HEK293 (cell line): ENCODE results near the gene ARPC4.

Experiments
- CTCF ChIA-PET: fragments of 350-600 bp; formaldehyde crosslinking; extraction: SDS; loops from one replicate; lab custom pipeline; 2021; ENCODE audit warnings: antibody characterized with exemption; lab: Yijun Ruan, JAX
- POLR2A ChIA-PET: fragments of 300-600 bp; formaldehyde crosslinking; extraction: SDS; loops from one replicate; lab custom pipeline; 2020; ENCODE audit warnings: antibody characterized with exemption, inconsistent platforms; lab: Yijun Ruan, JAX
- H3K27ac ChIP-seq: fragments of 200-500 bp; sonication (Bioruptor generic); 2 replicates; pipeline ENCODE4 v1.5.1; 2014; ENCODE audit warnings: low read depth, low read length, control low read depth, inconsistent platforms; ENCODE audit errors: extremely low read depth
- H3K36me3 ChIP-seq, 2 experiments: fragments of 200-500 bp in 1 of 2; sonication (Bioruptor generic) in 1 of 2; 1 replicate in 1 of 2; 2 replicates in 1 of 2; pipeline ENCODE4 v1.5.1; 2014 to 2017; ENCODE audit warnings: inconsistent platforms in 2 of 2, low read length in 2 of 2; ENCODE audit not compliant: control insufficient read depth in 2 of 2, insufficient read depth in 1 of 2
- H3K4me1 ChIP-seq: fragments of 200-500 bp; sonication (Bioruptor generic); 2 replicates; pipeline ENCODE4 v1.5.1; 2014; ENCODE audit warnings: mild to moderate bottlenecking, low read length, inconsistent platforms; ENCODE audit not compliant: control insufficient read depth, insufficient read depth
- H3K4me3 ChIP-seq: 2 replicates; pipeline ENCODE4 v1.5.1; 2011; ENCODE audit warnings: low read depth, mild to moderate bottlenecking, control low read depth, low read length, moderate library complexity
- H3K9me3 ChIP-seq: fragments of 200-500 bp; sonication (Bioruptor generic); 2 replicates; pipeline ENCODE4 v1.5.1; 2014; ENCODE audit warnings: low read depth, low read length, inconsistent platforms; ENCODE audit not compliant: control insufficient read depth, insufficient read depth
- BCL11B ChIP-seq: fragments of 450-650 bp; formaldehyde crosslinking; IDR thresholded peaks from 2 replicates; pipeline ENCODE4 v1.5.1; 2016; ENCODE audit warnings: low read depth, missing biosample characterization, missing genetic modification characterization
- KLF7 ChIP-seq: fragments of 450-650 bp; formaldehyde crosslinking; IDR thresholded peaks from 2 replicates; pipeline ENCODE4 v1.5.1; 2016; ENCODE audit warnings: missing biosample characterization, missing genetic modification characterization, borderline replicate concordance
- KLF8 ChIP-seq: fragments of 450-650 bp; formaldehyde crosslinking; IDR thresholded peaks from 2 replicates; pipeline ENCODE4 v1.5.1; 2016; ENCODE audit warnings: missing biosample characterization, missing genetic modification characterization
- KLF9 ChIP-seq: fragments of 450-650 bp; formaldehyde crosslinking; IDR thresholded peaks from 2 replicates; pipeline ENCODE4 v1.5.1; 2016; ENCODE audit warnings: missing biosample characterization, missing genetic modification characterization, low read depth
- PATZ1 ChIP-seq: fragments of 450-650 bp; formaldehyde crosslinking; IDR thresholded peaks from 2 replicates; pipeline ENCODE4 v1.5.1; 2016; ENCODE audit warnings: missing biosample characterization, missing genetic modification characterization
- SP2 ChIP-seq: fragments of 450-650 bp; formaldehyde crosslinking; IDR thresholded peaks from 2 replicates; pipeline ENCODE4 v1.5.1; 2016; ENCODE audit warnings: missing biosample characterization, missing genetic modification characterization
- ZBTB21 ChIP-seq: fragments of 450-650 bp; formaldehyde crosslinking; IDR thresholded peaks from 2 replicates; pipeline ENCODE4 v1.5.1; 2017; ENCODE audit warnings: missing biosample characterization, missing genetic modification characterization
- ZBTB26 ChIP-seq: fragments of 450-650 bp; formaldehyde crosslinking; optimal IDR thresholded peaks from 2 replicates; pipeline ENCODE3; 2016; ENCODE audit warnings: missing biosample characterization, mild to moderate bottlenecking, missing genetic modification characterization
- ZFP69B ChIP-seq: fragments of 450-650 bp; formaldehyde crosslinking; IDR thresholded peaks from 2 replicates; pipeline ENCODE4 v1.5.1; 2016; ENCODE audit warnings: missing biosample characterization, missing genetic modification characterization
- ZIC2 ChIP-seq: fragments of 450-650 bp; formaldehyde crosslinking; IDR thresholded peaks from 2 replicates; pipeline ENCODE4 v1.5.1; 2016; ENCODE audit warnings: missing biosample characterization, missing genetic modification characterization
- ZNF112 ChIP-seq: fragments of 450-650 bp; formaldehyde crosslinking; IDR thresholded peaks from 2 replicates; pipeline ENCODE4 v1.5.0; 2017; ENCODE audit warnings: missing biosample characterization, missing genetic modification characterization
- ZNF121 ChIP-seq: fragments of 450-650 bp; formaldehyde crosslinking; IDR thresholded peaks from 2 replicates; pipeline ENCODE4 v1.5.1; 2016; ENCODE audit warnings: missing biosample characterization, missing genetic modification characterization
- ZNF169 ChIP-seq: fragments of 450-650 bp; formaldehyde crosslinking; IDR thresholded peaks from 2 replicates; pipeline ENCODE4 v1.5.1; 2016; ENCODE audit warnings: missing biosample characterization, missing genetic modification characterization
- ZNF184 ChIP-seq: fragments of 450-650 bp; IDR thresholded peaks from 2 replicates; pipeline ENCODE4 v1.5.1; 2018; ENCODE audit warnings: missing biosample characterization, mild to moderate bottlenecking, missing genetic modification characterization
- ZNF221 ChIP-seq: fragments of 450-650 bp; formaldehyde crosslinking; IDR thresholded peaks from 2 replicates; pipeline ENCODE4 v1.5.1; 2017; ENCODE audit warnings: missing biosample characterization, missing genetic modification characterization, borderline replicate concordance
- ZNF548 ChIP-seq: fragments of 450-650 bp; formaldehyde crosslinking; IDR thresholded peaks from 2 replicates; pipeline ENCODE4 v1.5.1; 2016; ENCODE audit warnings: missing biosample characterization, missing genetic modification characterization
- ZNF555 ChIP-seq: fragments of 450-650 bp; formaldehyde crosslinking; conservative IDR thresholded peaks from 2 replicates; pipeline ENCODE4 v1.5.1; 2017; ENCODE audit warnings: missing biosample characterization, mild to moderate bottlenecking, missing genetic modification characterization, inconsistent platforms
- ZNF561 ChIP-seq: fragments of 450-650 bp; IDR thresholded peaks from 2 replicates; pipeline ENCODE4 v1.5.1; 2018; ENCODE audit warnings: missing biosample characterization, missing genetic modification characterization, borderline replicate concordance
- ZNF600 ChIP-seq: fragments of 450-650 bp; formaldehyde crosslinking; IDR thresholded peaks from 2 replicates; pipeline ENCODE4 v1.5.1; 2016; ENCODE audit warnings: missing biosample characterization, missing genetic modification characterization
- ZNF621 ChIP-seq: fragments of 450-650 bp; formaldehyde crosslinking; IDR thresholded peaks from 2 replicates; pipeline ENCODE4 v1.5.1; 2017; ENCODE audit warnings: missing biosample characterization, missing genetic modification characterization
- ZNF626 ChIP-seq: fragments of 450-650 bp; sonication (Bioruptor Pico); formaldehyde crosslinking; IDR thresholded peaks from 2 replicates; pipeline ENCODE4 v1.5.1; 2018; ENCODE audit warnings: missing biosample characterization, missing genetic modification characterization, inconsistent platforms
- ZNF701 ChIP-seq: fragments of 450-650 bp; formaldehyde crosslinking; IDR thresholded peaks from 2 replicates; pipeline ENCODE4 v1.5.1; 2016; ENCODE audit warnings: missing biosample characterization, missing genetic modification characterization
- ZNF776 ChIP-seq: fragments of 450-650 bp; formaldehyde crosslinking; IDR thresholded peaks from 2 replicates; pipeline ENCODE4 v1.5.0; 2017; ENCODE audit warnings: missing biosample characterization, missing genetic modification characterization, borderline replicate concordance
- ZXDB ChIP-seq: fragments of 450-650 bp; formaldehyde crosslinking; IDR thresholded peaks from 2 replicates; pipeline ENCODE4 v1.5.1; 2016; ENCODE audit warnings: missing biosample characterization, missing genetic modification characterization
- TF ChIP-seq, protein P1 (sequence below): fragments of 450-650 bp; formaldehyde crosslinking; IDR thresholded peaks from 2 replicates; pipeline ENCODE4 v1.5.1; 2016; ENCODE audit warnings: missing biosample characterization, missing genetic modification characterization
- TF ChIP-seq, protein P2 (sequence below): fragments of 450-650 bp; formaldehyde crosslinking; IDR thresholded peaks from 2 replicates; pipeline ENCODE4 v1.5.1; 2016; ENCODE audit warnings: missing biosample characterization, missing genetic modification characterization
- TF ChIP-seq, protein P3 (sequence below): fragments of 450-650 bp; formaldehyde crosslinking; IDR thresholded peaks from 2 replicates; pipeline ENCODE4 v1.5.0; 2017; ENCODE audit warnings: missing biosample characterization, missing genetic modification characterization, borderline replicate concordance
- TF ChIP-seq, protein P4 (sequence below): IDR thresholded peaks from 2 replicates; pipeline ENCODE4 v1.6.1; 2011; ENCODE audit warnings: mild to moderate bottlenecking, low read depth, low read length, borderline replicate concordance

Gene ARPC4

DNA sequence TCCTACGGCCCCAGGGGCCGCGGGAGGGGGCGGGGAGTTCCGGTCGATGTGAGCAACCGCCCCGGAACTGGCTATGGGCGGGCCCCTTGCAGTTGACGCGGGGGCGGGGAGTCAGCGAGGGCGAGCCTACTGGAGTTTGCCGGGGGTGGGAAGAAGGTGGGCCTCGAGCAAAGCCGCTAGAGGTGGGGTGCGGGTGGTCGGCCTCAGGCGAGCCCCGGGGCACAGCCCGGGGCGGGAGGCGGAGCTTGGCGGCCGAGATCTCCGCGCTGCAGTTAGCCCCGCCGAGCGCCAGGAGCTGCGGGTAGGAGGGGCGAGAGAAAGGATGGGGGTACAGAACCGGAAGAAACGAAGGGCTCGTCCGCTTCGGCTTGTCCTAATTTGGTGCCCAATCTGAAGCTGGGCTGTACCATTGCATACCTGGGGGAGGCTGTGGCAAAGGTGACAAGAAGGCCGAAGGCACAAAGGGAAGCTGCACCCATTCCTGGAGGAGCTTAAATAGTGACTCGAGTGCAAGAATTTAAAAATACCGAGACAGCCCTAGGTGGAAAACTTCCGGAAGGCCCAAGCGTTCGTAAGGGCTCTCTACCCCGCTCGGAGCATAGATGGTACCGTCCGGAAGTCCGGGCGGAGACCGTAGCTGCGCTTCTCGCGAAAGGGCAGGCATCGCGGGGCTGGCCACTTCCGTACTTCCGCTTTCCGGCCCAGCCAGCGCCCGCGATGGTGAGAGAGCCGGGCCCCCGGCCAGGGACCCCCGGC is at the start of gene ARPC4, which contains the start of gene TADA3:
ARPC4 (plus strand) TSS at position 678 of the 756 bp plus-strand sequence; CDS start at position 718, 40 bp downstream.
TADA3 (minus strand) TSS at position 69 of the 756 bp plus-strand sequence. CDS start 1,007 bp downstream, outside the sequence.
- Histone ChIP-seq H3K9me3 (no peaks in the 10 kb centered on the region), H3K4me3 (peak within 1 kb of the TSS; percentile 83), H3K4me1 (no peaks in the 10 kb centered on the region), H3K36me3 (peaks cover 11 to 56% of the 10 kb centered on the region in 2 experiments; a peak in 2 of 3 replicates), H3K27ac (peak within 1 kb of the TSS; percentile 97)
- ChIA-PET CTCF (interaction anchor here (0.6 to 1.3 kb wide), 3 partner anchors 12 to 154 kb away, joined by 3 to 5 read pairs (median 3); no protein-coding TSS in a partner anchor), POLR2A (interaction anchor here (0.7 to 2.0 kb wide), 18 partner anchors 9 to 471 kb away, joined by 3 to 18 read pairs (median 6); partner anchors contain the start of genes BRPF1, CAMK1, CRELD1 and OGG1)
- TF ChIP-seq ZNF548 (tag by site-specific recombination): no peak
- TF ChIP-seq BCL11B: no peak
- no peak for TF ChIP-seq ZNF776
- TF ChIP-seq ZNF621: no peak
- peak; percentile 97 for TF ChIP-seq PATZ1 (tag by site-specific recombination)
- no peak for TF ChIP-seq ZNF169 (tag by site-specific recombination)
- TF ChIP-seq, protein P1, sequence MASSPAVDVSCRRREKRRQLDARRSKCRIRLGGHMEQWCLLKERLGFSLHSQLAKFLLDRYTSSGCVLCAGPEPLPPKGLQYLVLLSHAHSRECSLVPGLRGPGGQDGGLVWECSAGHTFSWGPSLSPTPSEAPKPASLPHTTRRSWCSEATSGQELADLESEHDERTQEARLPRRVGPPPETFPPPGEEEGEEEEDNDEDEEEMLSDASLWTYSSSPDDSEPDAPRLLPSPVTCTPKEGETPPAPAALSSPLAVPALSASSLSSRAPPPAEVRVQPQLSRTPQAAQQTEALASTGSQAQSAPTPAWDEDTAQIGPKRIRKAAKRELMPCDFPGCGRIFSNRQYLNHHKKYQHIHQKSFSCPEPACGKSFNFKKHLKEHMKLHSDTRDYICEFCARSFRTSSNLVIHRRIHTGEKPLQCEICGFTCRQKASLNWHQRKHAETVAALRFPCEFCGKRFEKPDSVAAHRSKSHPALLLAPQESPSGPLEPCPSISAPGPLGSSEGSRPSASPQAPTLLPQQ (tag by site-specific recombination): 0 out of 2 replicates have a peak, but pooled peaks have one; percentile 43
- no peak for TF ChIP-seq ZNF701 (tag by site-specific recombination)
- TF ChIP-seq, protein P2, sequence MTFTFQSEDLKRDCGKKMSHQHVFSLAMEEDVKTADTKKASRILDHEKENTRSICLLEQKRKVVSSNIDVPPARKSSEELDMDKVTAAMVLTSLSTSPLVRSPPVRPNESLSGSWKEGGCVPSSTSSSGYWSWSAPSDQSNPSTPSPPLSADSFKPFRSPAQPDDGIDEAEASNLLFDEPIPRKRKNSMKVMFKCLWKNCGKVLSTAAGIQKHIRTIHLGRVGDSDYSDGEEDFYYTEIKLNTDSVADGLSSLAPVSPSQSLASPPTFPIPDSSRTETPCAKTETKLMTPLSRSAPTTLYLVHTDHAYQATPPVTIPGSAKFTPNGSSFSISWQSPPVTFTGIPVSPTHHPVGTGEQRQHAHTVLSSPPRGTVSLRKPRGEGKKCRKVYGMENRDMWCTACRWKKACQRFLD (tag by site-specific recombination): no peak
- peak; percentile 33; the same call in 1 of the 2 replicates for TF ChIP-seq KLF7 (tag by site-specific recombination)
- TF ChIP-seq ZNF600 (tag by site-specific recombination): 0 out of 2 replicates have a peak, but pooled peaks have one; percentile 16
- no peak for TF ChIP-seq ZNF184 (tag by site-specific recombination)
- TF ChIP-seq KLF9 (tag by site-specific recombination): peak; percentile 95
- peak; percentile 70 for TF ChIP-seq ZBTB26 (tag by site-specific recombination)
- TF ChIP-seq ZNF112: no peak
- peak; percentile 76 for TF ChIP-seq ZIC2 (tag by site-specific recombination)
- TF ChIP-seq ZFP69B (tag by site-specific recombination): 0 out of 2 replicates have a peak, but pooled peaks have one; percentile 13
- TF ChIP-seq, protein P3, sequence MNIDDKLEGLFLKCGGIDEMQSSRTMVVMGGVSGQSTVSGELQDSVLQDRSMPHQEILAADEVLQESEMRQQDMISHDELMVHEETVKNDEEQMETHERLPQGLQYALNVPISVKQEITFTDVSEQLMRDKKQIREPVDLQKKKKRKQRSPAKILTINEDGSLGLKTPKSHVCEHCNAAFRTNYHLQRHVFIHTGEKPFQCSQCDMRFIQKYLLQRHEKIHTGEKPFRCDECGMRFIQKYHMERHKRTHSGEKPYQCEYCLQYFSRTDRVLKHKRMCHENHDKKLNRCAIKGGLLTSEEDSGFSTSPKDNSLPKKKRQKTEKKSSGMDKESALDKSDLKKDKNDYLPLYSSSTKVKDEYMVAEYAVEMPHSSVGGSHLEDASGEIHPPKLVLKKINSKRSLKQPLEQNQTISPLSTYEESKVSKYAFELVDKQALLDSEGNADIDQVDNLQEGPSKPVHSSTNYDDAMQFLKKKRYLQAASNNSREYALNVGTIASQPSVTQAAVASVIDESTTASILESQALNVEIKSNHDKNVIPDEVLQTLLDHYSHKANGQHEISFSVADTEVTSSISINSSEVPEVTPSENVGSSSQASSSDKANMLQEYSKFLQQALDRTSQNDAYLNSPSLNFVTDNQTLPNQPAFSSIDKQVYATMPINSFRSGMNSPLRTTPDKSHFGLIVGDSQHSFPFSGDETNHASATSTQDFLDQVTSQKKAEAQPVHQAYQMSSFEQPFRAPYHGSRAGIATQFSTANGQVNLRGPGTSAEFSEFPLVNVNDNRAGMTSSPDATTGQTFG (tag by site-specific recombination): no peak
- no peak for TF ChIP-seq ZNF121
- TF ChIP-seq, protein P4, sequence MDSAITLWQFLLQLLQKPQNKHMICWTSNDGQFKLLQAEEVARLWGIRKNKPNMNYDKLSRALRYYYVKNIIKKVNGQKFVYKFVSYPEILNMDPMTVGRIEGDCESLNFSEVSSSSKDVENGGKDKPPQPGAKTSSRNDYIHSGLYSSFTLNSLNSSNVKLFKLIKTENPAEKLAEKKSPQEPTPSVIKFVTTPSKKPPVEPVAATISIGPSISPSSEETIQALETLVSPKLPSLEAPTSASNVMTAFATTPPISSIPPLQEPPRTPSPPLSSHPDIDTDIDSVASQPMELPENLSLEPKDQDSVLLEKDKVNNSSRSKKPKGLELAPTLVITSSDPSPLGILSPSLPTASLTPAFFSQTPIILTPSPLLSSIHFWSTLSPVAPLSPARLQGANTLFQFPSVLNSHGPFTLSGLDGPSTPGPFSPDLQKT: peak; percentile 99
- TF ChIP-seq KLF8 (tag by site-specific recombination): peak; percentile 89
- no peak for TF ChIP-seq ZNF626 (tag by site-specific recombination)
- no peak for TF ChIP-seq ZNF555 (tag by site-specific recombination)
- peak; percentile 91; the same call in 1 of the 2 replicates for TF ChIP-seq ZXDB (tag by site-specific recombination)
- no peak for TF ChIP-seq ZNF221 (tag by site-specific recombination)
- peak; percentile 21; the same call in 1 of the 2 replicates for TF ChIP-seq ZBTB21 (tag by site-specific recombination)
- TF ChIP-seq SP2 (tag by site-specific recombination): peak; percentile 95
- peak; percentile 25; the same call in 1 of the 2 replicates for TF ChIP-seq ZNF561 (tag by site-specific recombination)
